Measurements from ENCODE around the gene MPC1. TPM values are rescaled to one million over a fixed set of nuclear protein-coding genes. Genes with fewer than 3 reads are reported as not detected.
"Not testable (repeated sequence)": the region's sequence is repeated elsewhere in the genome, so short reads cannot be mapped to it uniquely, and the experiment has no call there.

MPC1 gene
- total RNA-seq, 8 experiments from 2014 or later, result 39.0 to 91.6 (median 54.1) TPM

GRCh38 chr6:166388290-166389004 is 5.7 kb upstream of the MPC1 start:
- no peak for ATAC-seq (replicated peaks in 6 of 8)
- Histone ChIP-seq H3K27ac (no peak overlapping the region), H3K4me1 (replicated peaks in 1 of 2) (peaks cover 0 to 4% of the 10 kb centered on the region in 2 donors), H3K4me3 (no peak overlapping the region)
- in situ Hi-C loops (cut with MboI; ENCODE audit: low pct_unique_long_range_greater_than_20kb in 2 of 9, low sequenced_read_pairs in 9 of 9, unreplicated experiment in 9 of 9), result loop anchor here in 3 of 9 experiments (10.0 to 25.0 kb wide), 3 partner anchors 101 to 226 kb away; partner anchors contain the start of gene TBXT (in 1 of the 3)
- 71 to 100% (median 90%) methylated on average over 1 to 7 of the region's 13 CpGs; no CpG with 5 or more reads in 4 of the 10 experiments for WGBS, 10 experiments

DNA sequence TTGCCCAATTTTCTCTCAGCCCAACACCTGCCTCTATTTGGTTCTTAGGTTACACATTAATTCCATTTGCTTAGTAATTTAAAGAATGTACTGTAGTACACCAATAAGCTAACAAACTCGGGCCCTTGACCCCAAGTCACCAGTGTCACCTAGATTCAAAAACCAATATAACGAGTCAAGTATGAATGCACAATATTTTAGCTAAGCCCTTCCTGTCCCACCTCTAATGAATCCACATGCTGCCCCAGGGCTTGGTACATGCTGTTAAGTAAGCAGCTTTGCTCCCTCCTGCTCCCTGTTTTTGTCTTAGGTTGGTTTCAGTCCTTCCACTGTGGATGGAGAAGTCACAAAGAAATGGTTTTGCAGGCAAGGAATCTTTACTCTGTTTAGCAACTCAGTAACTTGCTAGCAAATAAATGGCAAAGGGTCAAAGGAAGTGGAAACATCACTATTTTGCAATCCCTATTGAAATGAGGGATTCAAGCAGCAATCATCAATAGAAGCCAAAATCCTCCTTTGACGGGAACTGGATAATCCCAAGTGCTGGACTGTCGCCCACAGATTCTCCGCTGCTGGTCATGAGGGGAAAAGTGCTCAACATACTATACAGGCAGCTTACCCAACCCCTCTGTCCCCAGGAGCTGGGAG is 5.0 kb upstream of the MPC1 start:
- no peak overlapping the region for H3K27ac ChIP-seq
- peaks cover 0 to 4% of the 10 kb centered on the region in 2 donors for H3K4me1 ChIP-seq (replicated peaks in 1 of 2)
- no peak overlapping the region for H3K4me3 ChIP-seq
- in situ Hi-C loops (cut with MboI; ENCODE audit: low pct_unique_long_range_greater_than_20kb in 2 of 9, low sequenced_read_pairs in 9 of 9, unreplicated experiment in 9 of 9), result loop anchor here in 3 of 9 experiments (10.0 to 25.0 kb wide), 3 partner anchors 100 to 225 kb away; partner anchors contain the start of gene TBXT (in 1 of the 3)
- whole genome bisulfite sequencing, 10 experiments, result 49 to 93% (median 80%) methylated on average over 1 to 4 of the region's 5 CpGs; no CpG with 5 or more reads in 3 of the 10 experiments
- ATAC-seq (replicated peaks in 6 of 8), result no peak

DNA sequence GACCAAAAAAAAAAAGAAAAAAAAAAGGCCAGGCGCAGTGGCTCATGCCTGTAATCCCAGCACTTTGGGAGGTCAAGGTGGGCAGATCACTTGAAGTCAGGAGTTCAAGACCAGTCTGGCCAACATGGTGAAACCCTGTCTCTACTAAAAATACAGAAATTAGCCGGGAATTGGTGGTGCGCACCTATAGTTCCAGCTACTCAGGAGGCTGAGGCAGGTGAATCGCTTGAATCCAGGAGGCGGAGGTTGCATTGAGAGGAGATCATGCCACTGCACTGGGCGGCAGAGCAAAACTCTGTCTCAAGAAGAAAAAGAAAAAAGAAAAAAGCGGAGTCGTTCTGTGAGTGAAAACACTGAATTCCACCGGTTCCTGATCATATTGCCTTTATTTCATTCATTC is 4.4 kb upstream of the MPC1 start:
- H3K4me3 ChIP-seq; ATAC-seq (replicated peaks in 6 of 8); H3K27ac ChIP-seq; H3K4me1 ChIP-seq (replicated peaks in 1 of 2): not testable (repeated sequence)
- in situ Hi-C loops (cut with MboI; ENCODE audit: low pct_unique_long_range_greater_than_20kb in 2 of 9, low sequenced_read_pairs in 9 of 9, unreplicated experiment in 9 of 9), result loop anchor here in 3 of 9 experiments (10.0 to 25.0 kb wide), 3 partner anchors 100 to 225 kb away; partner anchors contain the start of gene TBXT (in 1 of the 3)
- 84 to 100% (median 92%) methylated on average over 1 to 9 of the region's 9 CpGs; no CpG with 5 or more reads in 1 of the 10 experiments for WGBS, 10 experiments

DNA sequence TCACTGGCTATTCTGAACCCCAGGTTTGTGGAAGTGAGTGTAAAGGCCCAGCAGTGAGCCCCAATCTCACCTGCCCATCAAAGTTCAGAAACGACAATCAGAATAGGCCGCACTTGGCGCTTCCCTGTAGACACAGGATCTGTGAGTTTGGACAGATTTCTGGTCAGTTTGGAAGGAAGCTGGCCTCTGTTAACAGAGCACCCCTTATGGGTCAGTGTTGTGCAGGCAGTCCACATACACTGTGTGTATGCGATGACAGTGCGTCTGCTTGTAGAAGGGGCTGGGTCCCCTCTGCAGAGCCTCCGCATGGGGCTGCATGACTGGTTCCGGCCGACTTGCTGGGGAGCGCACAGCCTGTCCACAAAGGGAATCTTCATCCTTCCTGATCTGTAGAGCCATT is 3.4 kb upstream of the MPC1 start:
- H3K4me1 ChIP-seq (replicated peaks in 1 of 2), result peaks cover 0 to 7% of the 10 kb centered on the region in 2 donors
- no peak overlapping the region for H3K4me3 ChIP-seq
- no peak for ATAC-seq (replicated peaks in 6 of 8)
- H3K27ac ChIP-seq, result no peak overlapping the region
- 82 to 100% (median 95%) methylated on average over 1 to 9 of the region's 9 CpGs; no CpG with 5 or more reads in 4 of the 10 experiments for WGBS, 10 experiments
- in situ Hi-C loops (cut with MboI; ENCODE audit: low pct_unique_long_range_greater_than_20kb in 2 of 9, low sequenced_read_pairs in 9 of 9, unreplicated experiment in 9 of 9), result loop anchor here in 3 of 9 experiments (10.0 to 25.0 kb wide), 3 partner anchors 99 to 224 kb away; partner anchors contain the start of gene TBXT (in 1 of the 3)

- in situ Hi-C loops (cut with MboI; ENCODE audit: low pct_unique_long_range_greater_than_20kb in 2 of 9, low sequenced_read_pairs in 9 of 9, unreplicated experiment in 9 of 9), result loop anchor here in 3 of 9 experiments (10.0 to 25.0 kb wide), 3 partner anchors 97 to 222 kb away; partner anchors contain the start of gene TBXT (in 1 of the 3)
- H3K27ac ChIP-seq, result peak overlapping the region; percentile 89 to 96
- H3K4me1 ChIP-seq (replicated peaks in 1 of 2), result not testable (repeated sequence)
- WGBS, 10 experiments, result 0 to 78% (median 16%) methylated on average over 3 to 19 of the region's 22 CpGs
- H3K4me3 ChIP-seq, result peak overlapping the region; percentile 60 to 94 (median 74)
- ATAC-seq (replicated peaks in 6 of 8), result peak in 2 of 8 experiments; percentile 2 to 3
Measured at GRCh38 chr6:166383802-166384363, 1.1 kb upstream of the MPC1 start.

GRCh38 chr6:166382500-166382932 is 224 bp downstream of the MPC1 start:
- H3K4me3 ChIP-seq, result peak overlapping the region; percentile 60 to 94 (median 74)
- peak; percentile 12 to 45 (median 36) for ATAC-seq (replicated peaks in 6 of 8)
- WGBS, 10 experiments, result no CpG with 5 or more reads among the region's 46 CpGs
- H3K4me1 ChIP-seq (replicated peaks in 1 of 2), result peaks cover 0 to 9% of the 10 kb centered on the region in 2 donors
- peak overlapping the region; percentile 72 to 89 for H3K27ac ChIP-seq
- in situ Hi-C loops (cut with MboI; ENCODE audit: low pct_unique_long_range_greater_than_20kb in 2 of 9, low sequenced_read_pairs in 9 of 9, unreplicated experiment in 9 of 9), result loop anchor here in 3 of 9 experiments (10.0 to 25.0 kb wide), 3 partner anchors 95 to 220 kb away; partner anchors contain the start of gene TBXT (in 1 of the 3)

GRCh38 chr6:166381733-166382499 is 824 bp downstream of the MPC1 start:
- ATAC-seq (replicated peaks in 6 of 8), result peak; percentile 9 to 29 (median 16)
- peak overlapping the region; percentile 60 to 94 (median 74) for H3K4me3 ChIP-seq
- H3K4me1 ChIP-seq (replicated peaks in 1 of 2), result peaks cover 0 to 9% of the 10 kb centered on the region in 2 donors
- H3K27ac ChIP-seq, result peak overlapping the region; percentile 72 to 89
- in situ Hi-C loops (cut with MboI; ENCODE audit: low pct_unique_long_range_greater_than_20kb in 2 of 9, low sequenced_read_pairs in 9 of 9, unreplicated experiment in 9 of 9), result loop anchor here in 3 of 9 experiments (10.0 to 25.0 kb wide), 3 partner anchors 95 to 220 kb away; partner anchors contain the start of gene TBXT (in 1 of the 3)
- 0 to 7% (median 0%) methylated on average over 3 to 16 of the region's 49 CpGs; no CpG with 5 or more reads in 1 of the 10 experiments for WGBS, 10 experiments

- 3 to 41% (median 23%) methylated on average over 2 to 6 of the region's 6 CpGs for WGBS, 10 experiments
- ATAC-seq (replicated peaks in 6 of 8), result no peak
- H3K27ac ChIP-seq, result no peak overlapping the region
- in situ Hi-C loops (cut with MboI; ENCODE audit: low pct_unique_long_range_greater_than_20kb in 2 of 9, low sequenced_read_pairs in 9 of 9, unreplicated experiment in 9 of 9), result loop anchor here in 3 of 9 experiments (10.0 to 25.0 kb wide), 3 partner anchors 94 to 219 kb away; partner anchors contain the start of gene TBXT (in 1 of the 3)
- peaks cover 0 to 9% of the 10 kb centered on the region in 2 donors for H3K4me1 ChIP-seq (replicated peaks in 1 of 2)
- H3K4me3 ChIP-seq, result peak overlapping the region; percentile 60 to 94 (median 74)
Measured at GRCh38 chr6:166381381-166381732, 1.4 kb downstream of the MPC1 start.

DNA sequence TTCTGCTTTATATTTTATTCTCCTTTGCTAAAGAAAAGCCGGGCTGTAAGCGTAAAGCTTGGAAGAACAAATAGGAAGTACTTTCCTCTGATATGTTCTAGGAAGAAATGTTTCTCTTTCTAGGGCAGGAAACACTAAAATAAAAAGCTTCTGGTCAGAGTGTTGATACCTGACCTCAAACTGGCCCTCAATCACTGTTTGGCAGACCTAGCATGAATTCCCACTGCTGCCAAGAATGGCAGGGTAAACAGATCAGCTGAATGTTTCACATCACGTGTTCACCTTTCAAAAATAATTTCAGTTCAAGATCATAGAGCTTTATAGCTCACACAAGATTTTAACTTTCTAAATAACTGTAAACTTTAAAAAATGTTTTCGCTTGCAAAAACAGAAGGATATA is 2.9 kb downstream of the MPC1 start:
- 82 to 100% (median 95%) methylated on average over 2 to 4 of the region's 4 CpGs for WGBS, 10 experiments

DNA sequence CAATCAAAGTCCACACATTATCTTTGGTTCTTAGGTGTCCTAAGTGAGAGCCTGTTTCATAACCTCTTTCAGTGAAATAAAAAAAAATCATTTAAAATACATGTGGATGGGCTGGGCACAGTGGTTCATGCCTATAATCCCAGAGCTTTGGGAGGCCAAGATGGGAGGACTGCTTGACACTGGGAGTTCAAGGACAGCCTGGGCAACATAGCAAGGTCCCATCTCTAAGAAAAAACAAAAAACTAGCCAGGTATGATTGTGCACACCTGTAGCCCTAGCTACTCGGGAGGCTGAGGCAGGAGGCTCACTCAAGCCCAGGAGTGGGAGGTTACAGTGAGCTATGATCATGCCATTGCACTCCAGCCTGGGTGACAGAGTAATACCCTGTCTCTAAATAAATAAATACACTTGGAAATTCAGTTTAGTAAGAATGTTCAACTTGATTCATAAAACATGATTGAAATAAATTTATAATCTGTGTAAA is 3.6 kb downstream of the MPC1 start:
- Histone ChIP-seq H3K4me3 (no peak overlapping the region), H3K27ac (no peak overlapping the region), H3K4me1 (replicated peaks in 1 of 2) (peaks cover 2 to 8% of the 10 kb centered on the region in 2 donors)
- 20 to 100% (median 100%) methylated on average over 1 of the region's 1 CpG; no CpG with 5 or more reads in 3 of the 10 experiments for WGBS, 10 experiments
- no peak for ATAC-seq (replicated peaks in 6 of 8)
- in situ Hi-C loops (cut with MboI; ENCODE audit: low pct_unique_long_range_greater_than_20kb in 2 of 9, low sequenced_read_pairs in 9 of 9, unreplicated experiment in 9 of 9), result loop anchor here in 2 of 9 experiments (25.0 kb wide), 2 partner anchors 92 to 217 kb away; partner anchors contain the start of gene TBXT (in 1 of the 2)

More for the DNA sequence above, 2.9 kb downstream of the MPC1 start:
- peaks cover 2 to 9% of the 10 kb centered on the region in 2 donors for H3K4me1 ChIP-seq (replicated peaks in 1 of 2)
- H3K27ac ChIP-seq, result no peak overlapping the region
- no peak overlapping the region for H3K4me3 ChIP-seq
- in situ Hi-C loops (cut with MboI; ENCODE audit: low pct_unique_long_range_greater_than_20kb in 2 of 9, low sequenced_read_pairs in 9 of 9, unreplicated experiment in 9 of 9), result loop anchor here in 3 of 9 experiments (10.0 to 25.0 kb wide), 3 partner anchors 92 to 217 kb away; partner anchors contain the start of gene TBXT (in 1 of the 3)
- no peak for ATAC-seq (replicated peaks in 6 of 8)

GRCh38 chr6:166377721-166378120 is 5.0 kb downstream of the MPC1 start:
- WGBS, 10 experiments, result 0 to 83% (median 54%) methylated on average over 1 to 2 of the region's 2 CpGs
- in situ Hi-C loops (cut with MboI; ENCODE audit: low pct_unique_long_range_greater_than_20kb in 2 of 9, low sequenced_read_pairs in 9 of 9, unreplicated experiment in 9 of 9), result loop anchor here in 2 of 9 experiments (25.0 kb wide), 2 partner anchors 90 to 215 kb away; partner anchors contain the start of gene TBXT (in 1 of the 2)
- no peak overlapping the region for H3K4me3 ChIP-seq

More at GRCh38 chr6:166377721-166378120, 5.0 kb downstream of the MPC1 start:
- Histone ChIP-seq H3K27ac (no peak overlapping the region), H3K4me1 (replicated peaks in 1 of 2) (peaks cover 2 to 5% of the 10 kb centered on the region in 2 donors)
- ATAC-seq (replicated peaks in 6 of 8), result no peak
